NCI-H187 (cell line): ENCODE measurements around the gene SMC3.
"Not testable (repeated sequence)": the region's sequence is repeated elsewhere in the genome, so short reads cannot be mapped to it uniquely, and the experiment has no call there.

ENCODE experiments used
- DNase-seq, 2 experiments: peaks; one replicate each; lab custom pipeline; 2025; lab: John Stamatoyannopoulos, UW

SMC3 gene

DNA sequence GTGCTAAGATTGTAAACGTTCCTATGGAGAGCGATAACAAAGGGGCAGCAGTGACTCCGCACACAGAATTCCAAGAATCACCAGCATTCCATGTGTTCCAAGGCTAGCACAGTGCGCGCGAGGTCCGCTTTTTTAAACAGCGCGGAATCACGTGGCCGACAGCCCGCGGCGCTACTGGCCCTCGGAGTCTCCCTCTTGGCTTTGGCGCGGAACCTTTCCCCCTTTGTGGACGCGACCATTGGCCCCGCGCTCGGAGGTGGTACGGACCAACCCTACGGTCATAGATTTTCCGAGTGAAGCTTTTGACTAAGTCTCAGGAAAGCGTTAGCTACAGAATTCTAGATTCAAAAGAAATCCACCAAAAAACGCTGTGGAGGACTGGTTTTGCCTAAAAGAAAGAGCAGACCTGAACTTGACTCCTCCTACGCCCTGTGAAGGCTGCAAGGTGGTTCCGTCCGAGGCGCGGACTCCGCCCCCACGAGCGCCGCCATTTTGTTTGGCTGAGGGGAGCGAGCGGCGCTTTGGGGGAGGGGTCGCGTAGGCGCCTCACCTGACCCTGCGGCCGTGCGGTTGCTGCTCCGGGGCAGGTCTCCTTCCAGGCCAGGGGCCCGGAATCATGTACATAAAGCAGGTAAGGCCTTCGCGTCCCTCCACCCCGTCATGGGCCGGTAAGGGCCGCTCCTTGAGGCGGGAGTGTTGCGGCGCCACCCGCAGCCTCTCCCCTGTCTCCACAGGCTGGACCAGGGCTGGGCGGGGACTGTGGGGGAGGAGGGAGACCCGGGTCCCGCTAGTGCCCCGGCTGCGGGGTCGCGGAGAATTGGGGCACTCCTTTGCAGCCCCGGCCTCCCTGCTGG, at the start of gene SMC3:
Gene SMC3, plus strand, starts transcription at position 495 of the 854 bp plus-strand sequence. Its CDS starts 122 bp downstream, at position 617.
- peak; percentile 82 to 90 for DNase-seq

GRCh38 chr10:110522365-110522988, 45.0 kb upstream of the SMC3 start:
- DNase-seq: no peak

DNA sequence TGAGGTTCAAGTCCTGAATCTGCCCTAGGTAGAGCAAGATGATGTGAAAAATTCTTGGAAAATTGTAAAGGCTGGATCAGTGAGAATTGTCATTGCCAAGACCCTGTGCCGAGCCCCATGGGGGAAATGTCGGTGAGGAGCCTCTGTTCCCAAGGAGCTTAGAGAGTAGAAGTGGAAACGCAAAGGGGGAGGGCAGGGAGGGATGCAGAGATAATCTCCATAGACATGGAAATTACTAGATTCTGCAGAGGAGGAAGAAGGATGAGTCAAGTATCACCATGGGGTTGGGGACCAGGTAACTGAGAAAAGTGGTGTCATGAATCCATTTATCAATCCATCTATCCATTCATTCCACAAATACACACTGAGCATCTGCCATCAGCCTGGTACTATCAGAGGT, 43.8 kb upstream of the SMC3 start:
- DNase-seq: no peak

- DNase-seq: no peak
These were observed 43.2 kb upstream of the SMC3 start for GRCh38 chr10:110524179-110524858.

- no peak for DNase-seq
These were observed 42.6 kb upstream of the SMC3 start for GRCh38 chr10:110524859-110525232.

DNA sequence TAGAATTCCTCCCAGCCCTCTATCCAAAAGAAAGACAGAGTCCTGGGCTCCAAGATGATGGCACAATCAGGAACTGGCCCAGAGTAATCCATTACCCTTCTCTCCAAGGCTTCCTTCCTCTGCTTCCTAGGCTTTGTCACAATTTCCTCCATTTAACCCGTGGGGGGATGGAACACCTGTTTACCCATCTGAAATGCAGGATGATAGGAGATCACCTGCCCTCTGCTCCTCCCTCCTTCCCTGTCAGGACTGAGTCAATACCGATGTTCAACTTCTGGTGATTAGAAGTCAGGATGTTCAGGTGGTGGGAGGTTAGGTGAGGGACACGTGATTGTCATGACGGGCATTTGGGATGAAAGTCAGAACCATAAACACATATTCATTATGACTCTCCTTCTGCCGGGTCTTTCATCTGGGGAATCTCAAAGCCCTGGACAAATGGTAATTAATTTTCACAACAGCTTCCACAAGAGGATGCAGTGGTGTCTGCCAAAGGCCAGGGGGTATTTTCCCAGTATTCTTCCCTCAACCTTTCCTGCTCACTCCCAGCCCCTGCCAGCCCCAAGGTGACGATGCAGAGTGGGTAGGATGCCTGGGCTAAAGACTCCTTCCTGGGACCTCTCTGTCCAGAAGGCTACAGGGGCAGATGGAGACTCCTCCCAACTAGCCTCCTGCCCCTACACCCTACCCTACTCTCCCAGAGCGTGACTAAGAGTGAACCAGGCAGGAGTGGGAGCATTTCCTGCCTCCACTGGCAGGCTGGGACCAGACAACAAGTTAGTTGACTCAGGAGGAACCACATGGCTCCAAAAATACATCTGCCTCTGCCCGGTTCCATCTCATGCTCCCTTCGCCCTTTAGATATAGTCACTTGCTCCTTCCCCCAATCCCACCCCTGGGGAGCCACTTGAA, 41.9 kb upstream of the SMC3 start:
- no peak for DNase-seq

DNA sequence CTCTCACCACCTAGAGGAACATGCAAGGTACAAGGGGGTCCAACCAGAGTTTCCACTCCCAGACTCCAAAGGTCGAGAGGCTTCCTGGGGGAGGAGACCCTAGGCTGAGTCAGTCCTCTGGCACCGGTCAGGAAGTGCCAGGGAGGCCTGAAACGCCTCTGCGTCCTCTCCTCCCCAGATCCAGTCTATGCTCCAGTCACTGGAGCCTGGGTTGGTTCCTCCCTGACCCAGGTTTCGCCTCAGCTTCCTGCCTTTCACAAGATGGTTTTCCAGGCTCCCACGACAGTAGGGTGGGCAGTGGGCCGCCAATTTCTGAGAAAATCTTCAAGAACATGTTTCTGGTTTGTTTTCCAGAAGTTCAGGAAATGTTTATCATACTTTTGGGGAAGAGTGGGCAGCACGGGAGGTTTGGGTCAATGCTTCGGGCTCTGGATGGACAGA, 39.7 kb upstream of the SMC3 start:
- no peak for DNase-seq

DNA sequence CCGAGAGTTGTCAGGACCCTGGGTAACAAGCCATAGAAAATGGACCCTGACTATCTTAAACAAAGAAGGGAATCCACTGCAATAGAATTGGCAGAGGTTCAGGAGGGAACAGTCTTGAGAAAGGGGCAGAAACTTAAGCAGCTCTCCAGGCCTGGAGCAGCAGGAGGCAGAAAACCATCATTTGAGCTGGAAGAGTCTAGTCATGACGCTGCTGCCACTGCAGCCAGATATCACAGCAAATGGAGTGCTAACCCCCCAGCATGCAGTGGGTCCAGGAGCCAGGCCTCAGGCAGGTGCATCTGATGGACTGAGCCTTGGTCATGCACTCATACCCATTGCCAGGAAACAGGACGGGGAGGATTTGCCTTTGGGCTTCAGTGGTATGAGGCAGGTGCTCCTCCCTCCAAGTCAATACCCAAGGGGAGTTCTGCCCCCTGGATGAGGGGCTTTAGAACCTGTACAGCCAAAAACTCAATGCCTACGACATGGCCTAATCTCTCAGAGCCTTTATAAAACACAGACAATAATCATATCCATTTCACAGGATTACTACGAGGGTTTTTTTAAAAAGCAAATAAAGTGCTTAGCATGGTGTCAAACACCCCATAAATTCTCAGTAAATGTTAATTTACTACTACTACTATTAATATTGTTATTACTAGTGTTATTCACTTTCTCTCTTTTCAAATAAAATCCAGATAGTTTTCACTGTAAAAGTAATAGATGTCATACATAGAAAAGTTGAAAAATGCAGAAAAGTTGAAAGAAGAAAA, 39.1 kb upstream of the SMC3 start:
- DNase-seq: no peak

- DNase-seq: not testable (repeated sequence)
These were observed 38.4 kb upstream of the SMC3 start for GRCh38 chr10:110528997-110529524.

DNA sequence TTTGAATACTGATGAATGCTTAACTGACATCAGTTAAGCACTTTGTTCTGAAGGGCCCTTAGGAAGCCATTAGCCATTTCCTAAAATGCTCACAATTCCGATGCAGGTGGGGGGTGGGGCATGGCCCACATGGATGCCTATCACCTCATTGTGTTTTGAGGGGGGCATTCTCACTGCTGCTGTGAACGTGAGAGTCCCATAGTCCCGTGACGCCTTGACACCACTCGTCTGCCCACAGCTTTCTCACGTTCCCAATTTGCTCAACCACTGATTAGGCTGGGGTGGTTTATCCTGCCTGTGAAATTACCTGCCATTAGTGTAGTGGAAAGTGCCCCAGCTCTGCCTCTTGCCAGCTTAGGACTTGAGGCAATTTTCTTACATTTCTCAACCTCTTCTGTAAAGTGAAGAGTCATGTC, 37.9 kb upstream of the SMC3 start:
- no peak for DNase-seq

GRCh38 chr10:110530131-110530831, 37.2 kb upstream of the SMC3 start:
- no peak for DNase-seq

DNA sequence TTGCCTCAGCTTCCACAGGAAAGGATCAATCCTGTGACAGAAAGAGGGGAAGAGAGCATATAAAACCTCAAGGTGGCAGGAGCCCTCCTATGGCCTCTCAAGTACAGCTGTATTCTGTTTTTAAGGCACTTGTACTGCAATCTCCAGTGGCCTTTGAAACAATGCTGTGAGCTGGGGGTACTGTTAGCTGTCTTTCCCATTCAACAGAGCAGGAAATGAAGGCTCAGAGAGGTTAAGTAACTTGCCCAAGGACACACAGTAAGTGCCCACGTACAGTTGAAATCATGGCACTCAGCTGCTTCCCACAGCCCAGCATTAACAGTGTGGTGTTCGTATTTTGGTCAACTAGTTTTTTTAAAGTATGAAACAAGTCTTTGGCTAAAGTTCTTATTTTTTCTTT, 35.8 kb upstream of the SMC3 start:
- DNase-seq: no peak

GRCh38 chr10:110532628-110533027, 34.9 kb upstream of the SMC3 start:
- not testable (repeated sequence) for DNase-seq

DNA sequence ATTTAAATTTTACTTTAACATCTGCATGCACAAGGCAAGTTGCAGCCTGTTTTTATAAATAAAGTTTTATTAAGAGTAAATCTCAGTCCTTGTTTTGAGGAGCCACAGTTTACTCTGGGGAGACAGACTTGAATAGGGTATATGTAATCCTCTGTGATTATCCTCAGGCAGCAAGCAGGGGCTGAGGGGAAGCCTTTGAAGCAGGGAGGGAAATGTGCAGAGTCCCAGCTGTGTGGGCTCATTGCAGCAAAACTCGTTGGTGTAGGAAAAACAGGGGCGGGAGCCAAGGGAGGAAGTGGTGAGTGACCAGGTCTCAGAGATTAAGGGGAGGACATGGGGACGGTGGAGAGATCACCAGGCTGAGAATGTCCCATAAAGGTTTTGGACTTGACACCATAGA, 34.3 kb upstream of the SMC3 start:
- DNase-seq: no peak

- DNase-seq: no peak
These were observed 32.9 kb upstream of the SMC3 start for GRCh38 chr10:110534571-110534970.

GRCh38 chr10:110535958-110536891, 31.3 kb upstream of the SMC3 start:
- no peak for DNase-seq

DNA sequence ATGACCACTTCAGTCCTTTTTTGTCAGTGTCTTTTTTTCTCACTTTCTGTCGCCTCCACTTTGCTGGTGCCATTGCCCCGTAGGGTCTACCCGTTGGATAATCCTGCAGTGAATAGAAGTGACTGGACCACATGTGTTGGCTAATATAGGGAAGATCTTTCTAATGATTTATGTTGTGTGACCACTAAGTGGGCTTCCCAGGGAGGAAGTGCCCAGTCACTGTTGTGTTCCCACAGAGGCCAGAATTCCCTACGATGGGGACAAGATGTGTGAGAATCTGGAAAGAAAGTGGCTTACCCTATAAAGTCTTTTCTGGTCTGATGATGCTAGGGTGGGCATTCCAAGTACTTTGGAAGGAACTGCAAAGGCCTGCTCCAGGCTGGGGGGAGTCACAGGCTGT, 28.4 kb upstream of the SMC3 start:
- no peak for DNase-seq

DNA sequence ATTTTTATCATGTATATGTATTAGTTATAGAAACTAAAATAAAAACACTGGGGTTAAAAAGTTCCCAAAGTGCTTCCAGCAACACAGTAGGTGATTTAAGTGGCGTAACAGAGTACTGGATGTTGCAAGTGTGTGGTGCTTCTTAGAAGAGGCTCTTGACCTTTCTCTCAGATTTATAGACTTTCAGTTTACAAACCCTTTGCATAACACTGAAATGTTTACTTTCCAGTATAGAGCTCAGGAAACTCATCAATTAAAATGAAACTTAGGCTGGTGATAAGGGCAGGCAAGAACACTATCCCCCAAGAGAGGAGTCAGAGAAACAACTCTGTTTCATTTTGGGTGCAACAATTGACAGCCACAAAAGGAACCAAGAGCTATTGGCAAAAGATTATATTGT, 27.5 kb upstream of the SMC3 start:
- no peak for DNase-seq

DNA sequence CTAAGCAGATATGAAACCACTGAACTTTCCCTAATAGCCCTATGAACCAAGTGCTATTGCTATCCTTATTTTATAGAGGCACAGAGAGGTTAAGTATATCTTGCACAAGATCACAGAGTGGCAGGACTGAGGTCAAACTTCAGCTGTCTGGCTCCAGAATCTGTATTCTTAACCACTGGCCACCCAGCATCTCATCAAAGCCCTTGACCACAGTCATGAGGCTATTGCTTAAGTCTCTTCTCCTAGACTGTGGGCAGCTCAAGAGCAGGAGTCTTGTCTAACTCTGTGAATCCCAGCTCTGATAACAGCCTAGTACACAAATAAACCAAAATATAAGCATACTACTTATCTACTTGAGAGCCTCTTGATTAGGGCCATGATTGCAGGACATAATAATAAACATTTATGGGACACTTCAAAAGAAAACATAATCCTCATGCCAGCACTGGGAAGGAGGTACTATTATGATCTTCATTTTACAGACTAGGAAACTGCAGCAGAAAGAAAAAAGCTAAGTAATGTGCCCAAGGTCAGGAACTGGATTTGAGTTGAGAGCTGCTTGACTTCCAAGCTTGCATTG, 22.4 kb upstream of the SMC3 start:
- DNase-seq: no peak
